ENCODE results near the gene KIFC3.
"Not testable (repeated sequence)": the region's sequence is repeated elsewhere in the genome, so short reads cannot be mapped to it uniquely, and the experiment has no call there.

Gene KIFC3

GRCh38 chr16:57825298-57826044 is 23.2 kb upstream of the KIFC3 start:
- FAIRE-seq = no peak

GRCh38 chr16:57824888-57825287 is 22.6 kb upstream of the KIFC3 start:
- FAIRE-seq = no peak

GRCh38 chr16:57823836-57824235 is 21.5 kb upstream of the KIFC3 start:
- no peak for FAIRE-seq

GRCh38 chr16:57822856-57823255 is 20.6 kb upstream of the KIFC3 start:
- FAIRE-seq = no peak

GRCh38 chr16:57822018-57822553 is 19.8 kb upstream of the KIFC3 start:
- no peak for FAIRE-seq

- FAIRE-seq = no peak
Measured at GRCh38 chr16:57821149-57821971, 19.1 kb upstream of the KIFC3 start.

- no peak for FAIRE-seq
Measured at GRCh38 chr16:57818377-57819064, 16.2 kb upstream of the KIFC3 start.

GRCh38 chr16:57817680-57818079 is 15.4 kb upstream of the KIFC3 start:
- FAIRE-seq = no peak

GRCh38 chr16:57815987-57816745 is 13.9 kb upstream of the KIFC3 start:
- no peak for FAIRE-seq

- FAIRE-seq = no peak
Measured at GRCh38 chr16:57814896-57815295, 12.6 kb upstream of the KIFC3 start.

- no peak for FAIRE-seq
Measured at GRCh38 chr16:57813466-57813865, 11.2 kb upstream of the KIFC3 start.

GRCh38 chr16:57811340-57811739 is 9.0 kb upstream of the KIFC3 start:
- FAIRE-seq = not testable (repeated sequence)

- FAIRE-seq = no peak
Measured at GRCh38 chr16:57810197-57811031, 8.1 kb upstream of the KIFC3 start.

- FAIRE-seq = no peak
Measured at GRCh38 chr16:57809276-57810196, 7.2 kb upstream of the KIFC3 start.

GRCh38 chr16:57808589-57809228 is 6.4 kb upstream of the KIFC3 start:
- FAIRE-seq = no peak

GRCh38 chr16:57807968-57808528 is 5.8 kb upstream of the KIFC3 start:
- FAIRE-seq = no peak

GRCh38 chr16:57807252-57807967 is 5.1 kb upstream of the KIFC3 start:
- no peak for FAIRE-seq

GRCh38 chr16:57805176-57805575 is 2.9 kb upstream of the KIFC3 start:
- no peak for FAIRE-seq
